Trophoblast cell (in vitro differentiated cells and primary cell): Measurements from ENCODE around the gene TMC6.

Experiments used
- DNase-seq, 2 donors: peaks; one replicate each; pipeline ENCODE4 v3.0.0-alpha.2; 2016
- H2AFZ ChIP-seq: 2 replicates; pipeline ENCODE4 v1.6.1; 2013; ENCODE audit warnings: low read length, moderate library complexity, mild to moderate bottlenecking; ENCODE audit not compliant: insufficient read depth, poor library complexity
- H2AK5ac ChIP-seq: 2 replicates; pipeline ENCODE4 v1.6.1; 2013; ENCODE audit warnings: mild to moderate bottlenecking, low read length
- H2BK120ac ChIP-seq: 2 replicates; pipeline ENCODE4 v1.6.1; 2013; ENCODE audit warnings: low read length, mild to moderate bottlenecking, moderate library complexity; ENCODE audit not compliant: insufficient read depth, poor library complexity
- H2BK12ac ChIP-seq: 2 replicates; pipeline ENCODE4 v1.6.1; 2013; ENCODE audit warnings: mild to moderate bottlenecking, low read length, moderate library complexity
- H2BK5ac ChIP-seq: 2 replicates; pipeline ENCODE4 v1.6.1; 2013; ENCODE audit warnings: low read length, low read depth, moderate library complexity, mild to moderate bottlenecking; ENCODE audit not compliant: poor library complexity
- H3K14ac ChIP-seq: 2 replicates; pipeline ENCODE4 v1.6.1; 2013; ENCODE audit warnings: mild to moderate bottlenecking, low read length
- H3K18ac ChIP-seq: 2 replicates; pipeline ENCODE4 v1.6.1; 2013; ENCODE audit warnings: mild to moderate bottlenecking, low read length
- H3K23ac ChIP-seq: 2 replicates; pipeline ENCODE4 v1.6.1; 2013; ENCODE audit warnings: low read length
- H3K27ac ChIP-seq: 2 replicates; pipeline ENCODE4 v1.5.1; 2013; ENCODE audit warnings: low read depth, mild to moderate bottlenecking, inconsistent platforms, low read length, moderate library complexity
- H3K27me3 ChIP-seq: 2 replicates; pipeline ENCODE4 v1.6.1; 2013; ENCODE audit warnings: inconsistent platforms, mild to moderate bottlenecking, low read length, moderate library complexity; ENCODE audit not compliant: insufficient read depth
- H3K36me3 ChIP-seq, 2 experiments: 1 replicate in 1 of 2; 2 replicates in 1 of 2; pipeline ENCODE4 v1.6.1; 2013; ENCODE audit warnings: low read length in 2 of 2, mild to moderate bottlenecking in 2 of 2, moderate library complexity in 1 of 2; ENCODE audit not compliant: insufficient read depth in 2 of 2, control insufficient read depth in 1 of 2
- H3K4ac ChIP-seq: 2 replicates; pipeline ENCODE4 v1.6.1; 2013; ENCODE audit warnings: low read depth, mild to moderate bottlenecking, low read length, moderate library complexity
- H3K4me1 ChIP-seq, 2 experiments: 1 replicate in 1 of 2; 2 replicates in 1 of 2; pipeline ENCODE4 v1.6.1; 2013; ENCODE audit warnings: low read length in 2 of 2, mild to moderate bottlenecking in 2 of 2, moderate library complexity in 1 of 2; ENCODE audit not compliant: insufficient read depth in 2 of 2, control insufficient read depth in 1 of 2
- H3K4me2 ChIP-seq: 2 replicates; pipeline ENCODE4 v1.6.1; 2013; ENCODE audit warnings: inconsistent platforms, mild to moderate bottlenecking, low read length, moderate library complexity
- H3K4me3 ChIP-seq: 2 replicates; pipeline ENCODE4 v1.5.1; 2013; ENCODE audit warnings: mild to moderate bottlenecking, low read depth, low read length, inconsistent platforms
- H3K79me1 ChIP-seq: one replicate; pipeline ENCODE4 v1.6.1; 2013; ENCODE audit warnings: low read length
- H3K79me2 ChIP-seq: 2 replicates; pipeline ENCODE4 v1.6.1; 2013; ENCODE audit warnings: low read length, mild to moderate bottlenecking; ENCODE audit not compliant: control insufficient read depth, insufficient read depth, poor library complexity
- H3K9ac ChIP-seq: 2 replicates; pipeline ENCODE4 v1.6.1; 2013; ENCODE audit warnings: mild to moderate bottlenecking, low read length
- H3K9me3 ChIP-seq: 2 replicates; pipeline ENCODE4 v1.6.1; 2013; ENCODE audit warnings: low read depth, mild to moderate bottlenecking, control low read depth, inconsistent platforms, low read length; ENCODE audit not compliant: insufficient read depth
- H4K12ac ChIP-seq: 2 replicates; pipeline ENCODE4 v1.6.1; 2013; ENCODE audit warnings: low read depth, mild to moderate bottlenecking, low read length, moderate library complexity
- H4K8ac ChIP-seq: 2 replicates; pipeline ENCODE4 v1.6.1; 2013; ENCODE audit warnings: low read depth, mild to moderate bottlenecking, low read length, moderate library complexity
- H4K91ac ChIP-seq: one replicate; pipeline ENCODE4 v1.6.1; 2013; ENCODE audit warnings: low read depth, mild to moderate bottlenecking, low read length, moderate library complexity
- WGBS: extraction: QIAGEN DNeasy Blood & Tissue Kit; methylation state at CpG from one replicate; pipeline ENCODE4 v1.1.7; 2013; ENCODE audit warnings: missing lambda C conversion rate; ENCODE audit not compliant: insufficient read length, insufficient coverage; ENCODE audit errors: extremely low coverage; 5-methylcytosine and 5-hydroxymethylcytosine counted together

Gene TMC6

GRCh38 chr17:78120537-78120936 is 8.0 kb downstream of the TMC6 start:
- no peak overlapping the region for H4K12ac ChIP-seq
- H4K91ac ChIP-seq: no peak overlapping the region
- H2AK5ac ChIP-seq: no peak overlapping the region
- no peak for DNase-seq
- H2BK5ac ChIP-seq: no peak overlapping the region
- peaks cover 2% of the 10 kb centered on the region for H3K9me3 ChIP-seq
- H3K79me2 ChIP-seq: no peaks in the 10 kb centered on the region
- no peak overlapping the region for H3K18ac ChIP-seq
- H2AFZ ChIP-seq: no peak overlapping the region
- no peak overlapping the region for H3K4me2 ChIP-seq
- no peak overlapping the region for H3K4ac ChIP-seq
- no peak overlapping the region for H4K8ac ChIP-seq
- H3K27me3 ChIP-seq: no peaks in the 10 kb centered on the region
- no peak overlapping the region for H3K23ac ChIP-seq
- H2BK120ac ChIP-seq: no peak overlapping the region
- H3K36me3 ChIP-seq: peaks cover 71 to 74% of the 10 kb centered on the region in 2 experiments
- H3K14ac ChIP-seq: no peak overlapping the region
- WGBS: no CpG with 5 or more reads among the region's 13 CpGs
- H3K27ac ChIP-seq: no peak overlapping the region
- no peak overlapping the region for H3K4me3 ChIP-seq
- H3K4me1 ChIP-seq: no peaks in the 10 kb centered on the region
- no peaks in the 10 kb centered on the region for H3K79me1 ChIP-seq
- no peak overlapping the region for H2BK12ac ChIP-seq
- H3K9ac ChIP-seq: no peak overlapping the region

GRCh38 chr17:78118801-78119241 is 9.7 kb downstream of the TMC6 start:
- Histone ChIP-seq H3K9ac (no peak overlapping the region), H3K36me3 (peaks cover 65 to 67% of the 10 kb centered on the region in 2 experiments), H3K18ac (no peak overlapping the region), H3K79me1 (no peaks in the 10 kb centered on the region), H3K27me3 (no peaks in the 10 kb centered on the region), H3K4me3 (no peak overlapping the region), H3K4ac (no peak overlapping the region), H3K27ac (no peak overlapping the region), H3K4me2 (no peak overlapping the region), H2AK5ac (no peak overlapping the region), H2BK120ac (no peak overlapping the region), H4K12ac (no peak overlapping the region), H3K4me1 (no peaks in the 10 kb centered on the region), H2BK12ac (no peak overlapping the region), H2BK5ac (no peak overlapping the region), H4K8ac (no peak overlapping the region), H3K23ac (no peak overlapping the region), H3K79me2 (no peaks in the 10 kb centered on the region), H3K9me3 (peaks cover 2% of the 10 kb centered on the region), H4K91ac (no peak overlapping the region), H3K14ac (no peak overlapping the region), H2AFZ (no peak overlapping the region)
- no CpG with 5 or more reads among the region's 14 CpGs for WGBS
- DNase-seq: no peak

GRCh38 chr17:78117027-78117981 is 11.3 kb downstream of the TMC6 start:
- peaks cover 2% of the 10 kb centered on the region for H3K9me3 ChIP-seq
- no CpG with 5 or more reads among the region's 41 CpGs for WGBS
- no peak overlapping the region for H2BK5ac ChIP-seq
- no peak overlapping the region for H3K4me2 ChIP-seq
- no peak overlapping the region for H2BK12ac ChIP-seq
- H3K4me1 ChIP-seq: no peaks in the 10 kb centered on the region
- no peaks in the 10 kb centered on the region for H3K27me3 ChIP-seq
- H4K12ac ChIP-seq: no peak overlapping the region
- no peak overlapping the region for H4K8ac ChIP-seq
- H3K79me2 ChIP-seq: no peaks in the 10 kb centered on the region
- no peaks in the 10 kb centered on the region for H3K79me1 ChIP-seq
- no peak overlapping the region for H3K27ac ChIP-seq
- H2BK120ac ChIP-seq: no peak overlapping the region
- no peak overlapping the region for H3K4me3 ChIP-seq
- no peak overlapping the region for H3K4ac ChIP-seq
- peaks cover 56 to 61% of the 10 kb centered on the region in 2 experiments for H3K36me3 ChIP-seq
- peak in 1 of 2 donors; percentile 41 for DNase-seq
- H3K23ac ChIP-seq: no peak overlapping the region
- no peak overlapping the region for H2AK5ac ChIP-seq
- no peak overlapping the region for H3K14ac ChIP-seq
- no peak overlapping the region for H3K18ac ChIP-seq
- no peak overlapping the region for H4K91ac ChIP-seq
- H2AFZ ChIP-seq: no peak overlapping the region
- no peak overlapping the region for H3K9ac ChIP-seq

- H3K9ac ChIP-seq: no peak overlapping the region
- H3K4me3 ChIP-seq: no peak overlapping the region
- no peaks in the 10 kb centered on the region for H3K79me2 ChIP-seq
- H3K36me3 ChIP-seq: peaks cover 57 to 61% of the 10 kb centered on the region in 2 experiments
- no CpG with 5 or more reads among the region's 9 CpGs for WGBS
- peaks cover 2% of the 10 kb centered on the region for H3K9me3 ChIP-seq
- no peak overlapping the region for H2AK5ac ChIP-seq
- no peak overlapping the region for H3K14ac ChIP-seq
- no peak overlapping the region for H4K91ac ChIP-seq
- H4K12ac ChIP-seq: no peak overlapping the region
- no peak overlapping the region for H4K8ac ChIP-seq
- H3K4me1 ChIP-seq: no peaks in the 10 kb centered on the region
- no peak overlapping the region for H2BK5ac ChIP-seq
- no peak overlapping the region for H2BK12ac ChIP-seq
- no peak overlapping the region for H2AFZ ChIP-seq
- no peak for DNase-seq
- H3K27me3 ChIP-seq: no peaks in the 10 kb centered on the region
- no peaks in the 10 kb centered on the region for H3K79me1 ChIP-seq
- no peak overlapping the region for H3K27ac ChIP-seq
- no peak overlapping the region for H2BK120ac ChIP-seq
- H3K18ac ChIP-seq: no peak overlapping the region
- H3K4me2 ChIP-seq: no peak overlapping the region
- H3K4ac ChIP-seq: no peak overlapping the region
- H3K23ac ChIP-seq: no peak overlapping the region
Observed at GRCh38 chr17:78116411-78116810, 12.1 kb downstream of the TMC6 start.
